NCI-H2029 (cell line): Measurements from ENCODE around the gene ARRB1.
"Not testable (repeated sequence)": the region's sequence is repeated elsewhere in the genome, so short reads cannot be mapped to it uniquely, and the experiment has no call there.

Experiments
- DNase-seq: peaks from one replicate; lab custom pipeline; 2025; lab: John Stamatoyannopoulos, UW

ARRB1 gene

DNA sequence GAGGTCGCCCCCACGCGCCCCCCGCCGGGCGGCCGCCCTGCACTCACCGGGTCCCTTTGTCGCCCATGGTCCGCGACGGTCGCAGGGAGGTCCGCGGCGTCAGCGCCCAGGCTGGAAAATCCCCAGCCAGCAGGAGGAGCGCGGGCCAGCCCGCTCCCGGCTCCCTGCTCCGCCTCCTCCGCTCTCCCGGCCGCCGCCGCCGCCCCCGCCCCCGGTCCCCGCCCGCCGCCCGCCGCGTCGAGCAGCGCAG is at the start of gene ARRB1:
ARRB1 (minus strand) TSS at position 121 of the 250 bp plus-strand sequence; CDS start at position 67, 54 bp downstream.
- no peak for DNase-seq

DNA sequence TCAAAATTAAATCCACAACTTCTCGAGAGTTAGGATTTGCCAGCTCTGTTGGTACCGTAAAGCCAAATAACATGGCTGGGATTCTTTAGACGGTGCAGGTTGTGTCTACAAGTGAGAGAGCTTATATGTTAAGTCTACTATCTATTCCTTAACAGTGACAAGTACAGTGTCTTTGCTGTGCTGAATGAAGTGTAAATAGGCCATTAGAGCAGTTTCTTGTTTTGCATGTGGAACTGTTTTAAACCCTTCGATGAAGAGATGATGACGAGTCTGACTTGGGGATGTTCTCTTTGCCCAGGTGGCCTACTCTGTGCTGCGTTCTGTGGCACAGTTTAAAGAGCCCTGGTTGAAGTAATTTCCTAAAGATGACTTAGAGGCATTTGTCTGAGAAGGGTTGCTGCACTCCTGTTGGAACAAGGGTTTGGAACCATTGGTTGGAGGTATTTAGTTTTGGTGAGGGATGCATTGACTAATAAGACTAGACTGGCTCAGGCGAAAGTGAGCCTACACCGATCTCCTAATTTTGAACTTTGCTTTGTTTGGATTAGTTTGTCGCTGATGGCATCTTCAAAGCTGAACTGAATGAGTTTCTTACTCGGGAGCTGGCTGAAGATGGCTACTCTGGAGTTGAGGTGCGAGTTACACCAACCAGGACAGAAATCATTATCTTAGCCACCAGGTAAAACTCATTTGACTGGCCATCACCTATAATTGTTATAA is 48.8 kb upstream of the ARRB1 start:
- no peak for DNase-seq

DNA sequence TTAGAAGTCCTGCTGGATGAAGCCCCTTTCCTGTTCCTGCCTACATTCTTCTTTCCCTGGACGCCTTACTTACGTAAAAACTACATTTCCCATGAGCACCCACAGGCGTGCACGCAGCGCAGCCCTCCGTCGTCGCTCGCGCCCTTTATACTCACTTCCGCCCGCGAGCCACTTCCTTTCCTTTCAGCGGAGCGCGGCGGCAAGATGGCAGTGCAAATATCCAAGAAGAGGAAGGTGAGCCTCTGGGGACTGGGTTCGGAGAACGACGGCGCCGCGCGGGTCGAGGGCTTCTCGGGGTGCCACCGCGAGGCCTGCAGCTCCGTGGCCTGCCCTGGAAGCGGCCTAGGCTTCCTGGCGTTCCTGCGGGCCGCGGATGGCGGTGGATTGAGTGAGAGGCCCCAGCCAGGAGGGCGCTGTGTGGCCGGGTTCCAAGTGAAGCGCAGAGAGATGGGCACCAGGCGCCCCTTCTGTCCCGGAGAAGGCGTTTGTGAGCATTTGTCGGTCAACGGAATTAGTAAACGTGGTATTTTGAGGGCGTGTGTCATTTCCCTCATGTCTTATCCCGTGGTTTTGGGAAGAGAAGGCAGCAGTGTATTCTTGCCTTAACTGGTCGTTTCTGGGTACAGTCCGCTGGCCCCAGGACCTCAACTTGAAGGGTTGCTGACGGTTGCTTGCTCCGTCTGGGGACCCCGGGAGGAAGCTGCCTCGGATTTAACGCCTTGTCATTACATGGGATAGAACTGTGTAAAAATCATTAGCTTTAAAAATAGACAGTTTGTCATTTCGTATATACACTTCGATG is 48.1 kb upstream of the ARRB1 start, which contains the start of gene RPS3:
RPS3 (plus strand) TSS at position 175 of the 802 bp plus-strand sequence; CDS start at position 205, 30 bp downstream.
- DNase-seq: peak; percentile 88

DNA sequence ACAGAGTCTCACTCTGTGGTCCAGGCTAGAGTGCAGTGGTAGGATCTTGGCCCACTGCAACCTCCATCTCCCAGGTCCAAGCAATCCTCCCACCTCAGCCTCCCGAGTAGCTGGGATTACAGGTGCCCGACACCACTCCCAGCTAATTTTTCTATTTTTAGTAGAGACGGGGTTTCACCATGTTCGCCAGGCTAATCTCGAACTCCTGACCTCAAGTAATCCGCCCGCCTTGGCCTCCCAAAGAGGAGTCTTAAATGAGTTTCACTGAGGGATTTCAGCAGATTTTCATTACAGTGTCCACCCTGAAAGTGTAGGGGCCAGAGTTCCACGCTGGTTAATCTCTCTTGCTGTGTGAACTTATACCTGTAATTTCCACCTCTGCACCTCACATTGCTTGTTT is 47.4 kb upstream of the ARRB1 start:
- DNase-seq: no peak

DNA sequence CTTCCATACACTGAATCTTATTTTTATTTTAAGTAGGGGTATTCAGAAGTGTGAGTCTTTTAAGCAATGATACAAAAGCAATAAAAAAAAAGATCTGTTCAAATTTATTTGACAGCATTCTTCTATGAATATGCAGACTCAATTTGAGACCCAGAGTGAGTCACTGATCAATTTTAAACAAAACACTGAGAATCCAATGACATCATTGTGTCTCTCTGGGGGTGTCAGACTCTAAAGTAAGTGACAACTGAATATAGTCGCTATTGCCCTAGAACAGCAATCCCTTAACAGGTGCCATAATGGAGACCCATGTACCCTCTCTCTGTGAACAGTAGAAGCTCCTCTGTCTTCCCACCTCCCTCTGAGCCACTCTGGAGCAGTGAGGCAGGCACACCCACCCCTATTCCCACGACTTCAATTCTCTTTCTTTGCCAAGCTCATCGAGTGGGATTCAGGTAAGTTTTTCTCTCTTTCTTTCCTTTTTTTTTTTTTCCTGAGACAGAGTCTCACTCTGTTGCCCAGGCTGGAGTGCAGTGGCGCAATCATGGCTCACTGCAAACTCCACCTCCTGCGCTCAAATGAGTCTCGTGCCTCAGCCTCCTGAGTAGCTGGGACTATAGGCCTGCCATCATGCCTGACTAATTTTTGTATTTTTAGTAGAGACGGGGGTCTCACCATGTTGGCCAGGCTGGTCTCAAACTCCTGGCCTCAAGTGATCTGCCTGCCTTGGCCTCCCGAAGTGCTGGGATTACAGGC is 42.8 kb upstream of the ARRB1 start:
- no peak for DNase-seq

DNA sequence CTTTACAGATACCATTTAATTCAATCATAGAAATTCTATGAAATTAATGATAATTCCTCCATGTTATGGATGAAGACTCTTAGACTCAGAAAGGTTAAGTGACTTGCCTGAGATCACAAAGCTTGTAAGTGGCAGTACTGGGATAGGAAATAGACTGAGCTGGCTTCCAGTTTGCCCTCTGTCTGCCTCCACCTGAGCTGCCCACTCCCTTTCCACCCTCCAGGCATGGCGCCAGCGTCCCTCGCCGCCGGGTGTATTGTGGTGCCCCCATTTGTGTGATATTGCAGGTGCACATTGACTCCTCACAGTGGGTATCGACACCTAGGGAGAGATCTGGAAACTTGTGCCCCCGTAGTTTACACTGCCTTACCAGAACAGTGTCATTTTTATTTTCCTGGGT is 38.5 kb upstream of the ARRB1 start:
- no peak for DNase-seq

DNA sequence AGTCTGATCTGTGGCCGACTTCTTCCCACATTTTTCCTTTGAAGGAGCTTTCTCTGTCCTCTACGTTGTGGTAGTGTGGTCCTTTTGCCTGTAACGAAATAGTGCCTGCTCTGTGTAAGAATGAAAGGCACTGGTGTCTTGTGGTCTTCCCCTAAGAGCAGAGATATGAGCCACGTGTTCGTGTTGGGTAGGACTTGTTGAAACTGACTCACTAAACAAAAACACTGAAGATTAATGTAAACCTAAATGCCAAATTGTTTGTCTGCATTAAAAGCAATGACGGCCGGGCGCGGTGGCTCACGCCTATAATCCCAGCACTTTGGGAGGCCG is 37.8 kb upstream of the ARRB1 start:
- DNase-seq: no peak

DNA sequence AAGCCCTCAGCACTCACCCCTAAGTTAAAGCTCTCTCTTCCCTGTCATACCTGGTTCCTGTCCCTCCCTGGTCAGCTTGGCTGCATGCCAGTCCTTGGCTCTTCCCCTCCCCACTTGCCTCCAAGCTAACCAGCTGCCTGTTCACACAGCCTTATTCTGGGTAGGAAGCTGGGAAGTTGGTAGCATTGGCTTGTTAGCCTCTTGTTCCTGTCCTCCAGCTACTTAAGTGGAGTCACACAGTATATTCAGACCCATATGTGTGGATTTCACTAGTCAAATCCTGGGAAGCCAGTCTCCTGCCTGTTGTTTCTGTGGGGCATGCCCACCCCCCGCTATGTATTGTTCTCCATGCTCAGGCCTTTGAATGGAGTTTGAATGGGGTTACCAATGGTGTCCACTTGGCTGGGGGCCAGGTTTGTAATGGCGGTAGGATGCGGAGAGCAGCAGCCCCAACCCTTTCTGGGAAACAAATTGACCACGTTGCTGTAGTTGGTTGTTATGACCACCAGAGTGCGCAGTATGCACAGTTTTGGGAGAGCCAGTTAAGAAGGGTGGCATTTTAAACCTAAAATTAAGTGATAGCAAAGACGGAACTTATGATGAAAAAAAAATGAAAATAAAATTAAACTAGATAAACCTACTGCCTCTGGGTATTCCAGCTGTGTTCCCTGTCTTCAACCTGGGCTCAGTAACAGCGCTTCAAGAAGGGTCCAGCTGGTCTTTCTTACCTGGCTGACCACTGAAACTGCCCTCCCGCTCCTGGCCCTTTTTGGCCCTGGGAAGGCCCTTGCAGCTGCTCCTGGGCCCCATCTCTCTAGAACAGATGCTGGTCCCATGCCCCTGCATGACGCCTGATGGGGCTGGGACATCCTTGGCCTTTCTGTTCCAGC is 37.2 kb upstream of the ARRB1 start:
- peak; percentile 82 for DNase-seq

DNA sequence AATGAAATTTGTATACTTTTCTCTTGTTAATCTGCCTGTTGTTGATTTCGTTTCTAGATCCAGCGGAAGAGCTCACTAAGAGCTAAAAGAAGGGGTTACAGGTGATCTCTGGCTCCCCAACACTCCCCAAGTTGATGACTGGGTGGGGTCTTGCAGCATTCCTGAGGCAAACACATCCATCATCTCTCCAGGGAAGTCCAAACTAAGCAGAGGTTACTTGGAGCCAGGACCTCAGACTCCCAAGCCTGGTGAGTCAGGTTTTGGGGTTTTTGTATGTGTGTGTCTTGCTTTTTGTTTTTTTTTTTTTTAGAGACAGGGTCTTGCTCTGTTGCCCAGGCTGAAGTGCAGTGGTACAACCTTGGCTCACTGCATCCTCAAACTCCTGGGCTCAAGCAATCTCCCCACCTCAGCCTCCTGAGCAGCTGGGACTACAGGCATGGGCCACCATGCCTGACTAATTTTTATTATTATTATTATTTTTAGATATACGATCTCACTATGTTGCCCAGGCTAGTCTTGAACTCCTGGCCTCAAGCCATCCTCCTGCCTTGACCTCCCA is 36.4 kb upstream of the ARRB1 start:
- DNase-seq: no peak

DNA sequence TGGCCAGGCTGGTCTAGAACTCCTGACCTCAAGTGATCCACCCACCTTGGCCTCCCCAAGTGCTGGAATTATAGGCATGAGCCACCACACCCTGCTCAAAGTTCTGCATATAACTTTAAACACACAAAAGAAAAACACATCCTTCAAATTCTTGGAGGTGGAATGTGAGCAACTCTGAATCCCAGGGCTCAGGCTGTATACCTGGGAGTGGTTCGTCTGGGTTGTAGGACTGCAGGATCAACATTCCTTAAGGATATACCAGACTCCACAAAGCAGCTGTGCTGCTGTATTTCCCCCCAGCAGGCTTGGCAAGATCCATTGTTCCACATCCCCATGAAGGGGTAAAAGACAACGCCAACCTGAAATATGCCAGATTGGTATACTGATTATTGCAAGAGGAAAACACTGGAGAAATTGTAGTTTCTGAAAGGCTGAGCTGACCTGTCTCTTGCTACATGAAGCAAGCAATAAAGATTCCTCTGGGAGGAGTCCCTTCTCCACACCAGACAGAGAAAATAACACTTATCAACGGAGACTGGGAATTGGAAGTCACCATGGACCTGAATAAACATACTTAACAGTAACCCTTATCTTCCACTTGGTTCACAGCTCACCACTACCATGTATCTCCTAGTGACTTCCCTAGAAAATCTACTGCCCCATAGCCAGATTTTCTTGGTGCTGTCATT is 35.6 kb upstream of the ARRB1 start:
- DNase-seq: peak; percentile 12

DNA sequence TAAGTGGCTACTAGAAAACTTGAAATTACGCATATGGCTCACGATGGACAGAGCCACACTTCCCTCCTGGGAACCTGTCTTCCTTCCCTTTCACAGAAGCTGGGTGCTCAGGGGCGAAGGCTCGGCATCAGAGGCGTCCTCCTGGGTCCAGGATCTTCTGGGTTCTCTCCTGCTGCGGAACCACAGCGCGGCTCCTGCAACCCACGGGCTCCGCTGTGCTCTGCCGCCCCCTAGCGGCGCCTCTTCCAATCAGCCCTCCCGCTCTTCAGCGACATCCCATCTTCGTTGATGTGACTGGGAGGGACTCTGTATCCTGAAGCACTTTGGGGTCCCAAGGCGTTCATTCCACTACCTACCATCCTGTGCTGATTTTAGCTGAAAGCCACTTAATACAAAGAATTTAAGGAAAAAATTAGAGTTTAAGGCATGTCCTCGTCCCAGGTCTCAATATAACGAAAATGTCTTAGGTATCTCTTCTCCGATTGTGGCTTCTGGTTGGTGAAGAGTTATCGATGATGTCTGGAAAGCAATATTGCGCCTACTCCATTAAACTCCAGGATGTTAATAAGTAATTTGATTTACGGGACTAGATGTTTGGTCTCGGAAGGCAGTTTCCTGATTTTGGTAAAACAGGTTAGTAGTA is 33.1 kb upstream of the ARRB1 start:
- peak; percentile 74 for DNase-seq

DNA sequence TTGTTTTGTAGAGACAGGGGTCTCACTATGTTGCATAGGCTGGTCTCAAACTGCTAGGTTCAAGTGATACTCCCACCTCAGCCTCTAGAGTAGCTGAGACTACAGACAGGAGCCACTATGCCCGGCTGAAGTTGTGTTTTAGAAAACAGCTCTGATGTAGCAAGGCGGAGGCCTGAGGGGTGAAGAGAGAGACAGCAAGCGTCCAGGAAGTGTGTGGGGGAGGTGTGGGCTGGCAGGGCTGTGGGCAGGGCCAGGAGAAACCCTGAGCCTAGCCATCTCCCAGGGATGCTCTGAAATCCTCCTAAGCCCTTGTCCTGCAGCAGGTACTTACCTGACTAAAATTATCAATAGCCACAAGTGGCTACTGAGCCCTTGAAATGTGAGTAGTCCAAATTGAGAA is 31.8 kb upstream of the ARRB1 start:
- DNase-seq: no peak

DNA sequence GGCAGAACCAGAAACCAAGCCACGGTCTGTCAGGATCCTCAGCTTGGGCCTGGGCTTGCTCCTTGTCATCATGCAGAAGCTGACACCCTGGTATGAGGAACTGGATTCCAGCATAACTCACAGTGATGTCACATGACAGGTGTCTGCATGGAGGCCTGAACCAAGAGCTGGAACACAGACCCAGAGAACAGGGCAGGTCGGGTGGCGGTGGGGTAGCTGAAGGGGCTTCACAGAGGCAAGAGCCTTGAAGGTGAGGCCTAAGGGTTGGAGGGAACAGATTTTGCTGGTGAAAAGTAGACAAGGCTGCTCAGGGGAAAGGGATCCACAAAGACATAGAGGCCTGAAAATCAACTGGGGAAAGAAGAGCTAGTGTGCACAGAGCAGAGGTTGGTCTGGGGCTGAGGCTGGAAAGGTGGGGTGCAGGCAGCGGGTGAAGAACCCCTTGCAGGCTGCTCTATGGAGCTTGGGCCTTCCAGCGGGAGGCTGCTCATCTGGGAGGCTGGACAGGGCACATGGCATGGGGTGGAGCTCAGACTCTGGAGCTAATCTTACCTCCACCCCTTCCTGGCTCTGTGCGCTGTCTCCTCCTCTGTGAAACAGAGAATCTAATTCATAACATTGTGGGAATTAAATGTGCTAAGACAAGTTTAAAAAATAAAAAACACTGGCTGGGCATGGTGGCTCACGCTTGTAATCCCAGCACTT is 29.4 kb upstream of the ARRB1 start:
- DNase-seq: peak; percentile 12

DNA sequence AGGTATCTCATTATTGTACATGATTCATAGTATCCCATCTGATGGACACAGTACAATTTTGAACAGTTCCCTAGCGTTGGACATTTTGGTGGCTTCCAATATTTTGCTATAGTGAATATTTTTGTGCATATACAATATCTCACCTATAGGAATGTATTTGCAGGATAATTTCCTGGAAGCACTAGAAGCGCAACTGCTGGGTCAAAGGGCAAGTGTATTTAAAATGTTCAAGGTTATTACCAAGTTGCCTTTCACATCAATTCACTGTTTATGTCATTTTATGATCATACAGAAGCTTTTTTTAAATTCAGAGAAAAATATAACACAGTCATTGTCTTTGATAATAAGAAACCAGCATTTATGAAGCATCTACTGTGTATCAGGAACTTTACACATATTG is 28.8 kb upstream of the ARRB1 start:
- no peak for DNase-seq

DNA sequence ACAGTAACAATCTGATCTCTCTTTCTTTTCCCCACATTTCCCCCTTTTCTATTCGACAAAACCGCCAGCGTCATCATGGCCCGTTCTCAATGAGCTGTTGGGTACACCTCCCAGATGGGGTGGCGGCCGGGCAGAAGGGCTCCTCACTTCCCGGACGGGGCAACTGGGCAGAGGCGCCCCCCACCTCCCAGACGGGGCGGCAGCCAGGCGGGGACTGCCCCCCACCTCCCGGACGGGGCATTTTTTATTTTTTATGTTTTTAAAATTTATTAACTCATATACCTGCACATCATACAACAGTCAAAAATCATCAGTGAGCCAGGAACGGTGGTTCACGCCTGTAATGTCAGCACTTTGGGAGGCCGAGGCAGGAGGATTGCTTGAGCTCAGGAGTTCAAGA is 27.3 kb upstream of the ARRB1 start:
- not testable (repeated sequence) for DNase-seq

DNA sequence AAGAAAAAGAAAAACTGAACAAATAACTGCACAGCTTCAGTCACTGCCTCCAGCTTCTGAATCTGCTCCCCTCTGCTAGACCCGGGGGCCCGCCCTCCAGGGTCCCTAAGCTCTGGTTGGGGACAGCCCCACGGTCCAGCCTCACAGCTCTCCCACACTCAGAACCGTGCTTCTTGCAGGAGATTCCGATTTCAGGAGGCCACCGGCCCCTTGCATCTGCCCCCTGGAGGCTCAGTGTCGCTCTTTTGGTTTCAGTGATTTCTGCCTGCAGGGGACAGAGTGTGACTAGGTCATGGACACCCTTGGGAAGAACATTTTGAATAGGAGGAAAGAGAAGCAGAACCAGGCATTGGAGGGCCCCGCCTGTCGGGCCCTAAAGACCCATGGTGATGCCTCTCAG is 24.7 kb upstream of the ARRB1 start:
- DNase-seq: no peak

DNA sequence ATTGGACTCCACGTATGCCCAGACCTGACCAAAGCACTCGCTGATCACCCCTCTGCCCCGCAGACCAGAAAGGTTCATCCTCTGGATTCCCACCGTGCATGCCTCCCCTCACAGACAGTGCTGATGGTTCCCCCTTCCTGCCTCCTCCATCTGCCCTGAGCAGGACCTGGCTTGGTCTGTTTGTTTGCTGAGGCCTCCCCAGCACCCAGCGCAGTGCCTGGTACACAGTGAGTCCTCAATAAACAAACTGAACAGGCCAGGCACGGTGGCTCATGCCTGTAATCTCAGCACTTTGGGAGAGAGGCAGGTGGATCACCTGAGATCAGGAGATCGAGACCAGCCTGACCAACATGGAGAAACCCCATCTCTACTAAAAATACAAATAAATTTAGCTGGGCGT is 24.2 kb upstream of the ARRB1 start:
- DNase-seq: no peak

DNA sequence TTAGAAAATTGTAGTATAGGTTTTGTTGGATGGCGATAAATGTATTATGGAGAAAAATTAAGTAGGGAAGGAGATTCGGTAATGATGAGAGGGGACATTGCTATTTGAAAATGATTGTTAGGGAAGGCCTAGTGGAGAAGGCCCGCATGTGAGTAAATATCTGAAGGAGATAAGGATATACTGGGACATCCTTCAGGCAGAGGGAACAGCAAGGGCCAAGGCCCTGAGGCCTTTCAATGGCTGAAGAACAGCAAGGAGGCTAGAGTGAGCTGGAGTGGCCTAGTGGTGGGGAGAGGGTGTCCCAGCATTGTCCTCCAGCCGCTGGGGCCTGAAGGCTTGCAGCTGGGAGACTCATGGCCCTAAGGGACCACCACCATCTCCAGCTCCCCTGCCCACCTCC is 23.2 kb upstream of the ARRB1 start:
- DNase-seq: no peak

DNA sequence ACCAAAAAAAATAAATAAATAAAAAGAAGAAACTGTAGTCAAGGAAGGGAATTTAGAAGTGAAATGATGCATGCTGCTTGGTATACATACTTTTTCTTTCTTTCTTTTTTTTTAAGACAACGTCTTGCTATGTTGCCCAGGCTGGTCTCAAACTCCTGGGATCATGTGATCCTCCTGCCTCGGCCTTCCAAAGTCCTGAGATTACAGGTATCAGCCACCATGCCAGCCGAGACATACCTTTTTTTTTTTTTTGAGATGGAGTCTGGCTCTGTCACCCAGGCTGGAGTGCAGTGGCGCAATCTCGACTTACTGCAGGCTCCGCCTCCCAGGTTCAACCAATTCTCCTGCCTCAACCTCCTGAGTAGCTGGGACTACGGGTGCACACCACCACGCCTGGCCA is 21.7 kb upstream of the ARRB1 start:
- DNase-seq: no peak
